OCI-LY7 (cell line): ENCODE data around the gene MYBBP1A.

ENCODE experiments used
- CTCF ChIP-seq: fragments of 200-600 bp; sonication (generic); conservative IDR thresholded peaks from 2 replicates; pipeline ENCODE4 v1.5.1; 2014; ENCODE audit warnings: mild to moderate bottlenecking, antibody characterized with exemption, low read length, moderate library complexity, mixed read lengths
- EZH2phosphoT487 ChIP-seq: fragments of 200-600 bp; sonication (generic); IDR thresholded peaks from 2 replicates; pipeline ENCODE4 v1.6.1; 2018; ENCODE audit warnings: low read depth, borderline replicate concordance, mild to moderate bottlenecking, mixed run types, antibody characterized with exemption, low read length, moderate library complexity, mixed read lengths

GRCh38 chr17:4531988-4532736 is 23.0 kb downstream of the MYBBP1A start:
- no peak for TF ChIP-seq CTCF
- no peak for TF ChIP-seq EZH2phosphoT487
